GM18511 (cell line): ENCODE measurements around the gene HDAC10.

Experiments used
- ATAC-seq: cut with Tn5 transposase; IDR thresholded peaks from one replicate; pipeline ENCODE4 v1.9.1; 2021; ENCODE audit warnings: mild to moderate bottlenecking, moderate library complexity; ENCODE audit not compliant: unreplicated experiment

Gene HDAC10, protein sequence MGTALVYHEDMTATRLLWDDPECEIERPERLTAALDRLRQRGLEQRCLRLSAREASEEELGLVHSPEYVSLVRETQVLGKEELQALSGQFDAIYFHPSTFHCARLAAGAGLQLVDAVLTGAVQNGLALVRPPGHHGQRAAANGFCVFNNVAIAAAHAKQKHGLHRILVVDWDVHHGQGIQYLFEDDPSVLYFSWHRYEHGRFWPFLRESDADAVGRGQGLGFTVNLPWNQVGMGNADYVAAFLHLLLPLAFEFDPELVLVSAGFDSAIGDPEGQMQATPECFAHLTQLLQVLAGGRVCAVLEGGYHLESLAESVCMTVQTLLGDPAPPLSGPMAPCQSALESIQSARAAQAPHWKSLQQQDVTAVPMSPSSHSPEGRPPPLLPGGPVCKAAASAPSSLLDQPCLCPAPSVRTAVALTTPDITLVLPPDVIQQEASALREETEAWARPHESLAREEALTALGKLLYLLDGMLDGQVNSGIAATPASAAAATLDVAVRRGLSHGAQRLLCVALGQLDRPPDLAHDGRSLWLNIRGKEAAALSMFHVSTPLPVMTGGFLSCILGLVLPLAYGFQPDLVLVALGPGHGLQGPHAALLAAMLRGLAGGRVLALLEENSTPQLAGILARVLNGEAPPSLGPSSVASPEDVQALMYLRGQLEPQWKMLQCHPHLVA

DNA sequence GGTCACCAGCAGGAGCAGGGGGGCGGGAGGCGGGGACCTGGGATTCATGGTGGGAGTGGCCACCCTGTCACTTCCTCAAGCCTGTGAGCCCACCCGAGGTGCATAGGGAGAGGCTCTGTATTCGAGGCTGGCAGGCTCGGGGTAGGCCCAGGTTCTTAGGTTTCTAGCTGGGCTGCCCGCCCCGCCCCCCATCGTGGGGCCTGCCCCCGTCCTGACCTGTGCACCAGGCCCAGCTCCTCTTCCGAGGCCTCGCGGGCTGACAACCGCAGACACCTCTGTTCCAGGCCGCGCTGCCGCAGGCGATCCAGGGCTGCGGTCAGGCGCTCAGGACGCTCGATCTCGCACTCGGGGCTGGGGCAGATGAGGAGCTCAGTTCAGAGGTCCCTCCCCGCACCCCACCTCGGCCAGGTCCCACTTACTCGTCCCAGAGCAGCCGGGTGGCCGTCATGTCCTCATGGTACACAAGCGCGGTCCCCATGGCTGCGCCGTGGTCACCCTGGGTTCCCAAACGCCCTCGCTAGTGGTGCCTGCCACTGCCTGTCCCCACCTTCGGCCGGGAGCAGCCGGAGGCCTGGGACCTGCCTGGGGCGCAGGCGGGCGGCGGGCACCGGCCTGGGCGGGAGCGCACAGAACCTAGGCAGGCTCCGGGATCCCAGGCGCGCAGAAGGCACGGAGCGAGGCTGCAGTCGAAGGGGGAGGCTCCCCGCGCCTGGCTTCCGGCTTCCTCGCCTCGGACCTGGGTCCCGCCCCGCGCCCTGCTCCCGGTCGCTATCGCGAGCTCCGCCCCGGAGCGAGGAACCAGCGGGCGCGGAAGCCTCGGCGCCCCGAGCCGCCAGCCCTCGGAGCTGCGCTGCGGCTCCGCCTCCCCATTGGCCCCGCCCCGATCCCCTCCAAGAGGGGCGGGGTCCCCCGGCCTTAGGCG is at the start of gene HDAC10:
TSS of gene HDAC10 (minus strand) at position 711 of the 922 bp plus-strand sequence. CDS start at position 478, 233 bp downstream.
- ATAC-seq, result peak; percentile 69

DNA sequence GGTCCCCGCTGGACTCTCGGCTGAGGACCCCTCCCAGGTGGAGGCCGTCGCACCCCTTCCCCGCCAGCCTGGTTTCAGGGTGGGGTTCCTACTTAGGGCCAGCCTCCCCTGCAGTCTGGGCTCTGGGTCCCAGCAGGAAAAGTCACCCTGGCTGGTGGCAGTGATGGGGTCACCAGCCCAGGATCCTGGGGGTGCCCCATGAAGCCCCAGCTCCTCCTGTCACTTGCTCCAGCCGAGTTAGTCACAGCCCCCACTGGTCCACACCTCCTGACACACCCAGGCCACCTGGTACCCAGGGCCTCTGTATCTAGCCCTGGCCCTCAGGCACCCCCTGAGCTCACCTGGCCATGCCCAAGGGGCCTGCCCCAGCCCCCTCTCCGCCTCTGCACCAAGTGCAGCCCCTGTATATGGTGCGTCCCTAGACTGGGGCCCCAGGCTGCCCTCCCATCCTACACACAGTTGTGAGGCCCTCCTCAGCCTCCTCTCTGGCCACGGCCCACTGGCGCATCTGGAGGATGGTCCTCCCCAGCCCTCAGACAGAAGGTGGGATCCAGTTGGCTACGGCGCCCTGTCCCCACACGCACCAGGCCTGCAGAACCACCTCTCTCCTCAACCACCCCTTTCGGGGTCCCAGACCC is 49.7 kb upstream of the HDAC10 start:
- no peak for ATAC-seq

DNA sequence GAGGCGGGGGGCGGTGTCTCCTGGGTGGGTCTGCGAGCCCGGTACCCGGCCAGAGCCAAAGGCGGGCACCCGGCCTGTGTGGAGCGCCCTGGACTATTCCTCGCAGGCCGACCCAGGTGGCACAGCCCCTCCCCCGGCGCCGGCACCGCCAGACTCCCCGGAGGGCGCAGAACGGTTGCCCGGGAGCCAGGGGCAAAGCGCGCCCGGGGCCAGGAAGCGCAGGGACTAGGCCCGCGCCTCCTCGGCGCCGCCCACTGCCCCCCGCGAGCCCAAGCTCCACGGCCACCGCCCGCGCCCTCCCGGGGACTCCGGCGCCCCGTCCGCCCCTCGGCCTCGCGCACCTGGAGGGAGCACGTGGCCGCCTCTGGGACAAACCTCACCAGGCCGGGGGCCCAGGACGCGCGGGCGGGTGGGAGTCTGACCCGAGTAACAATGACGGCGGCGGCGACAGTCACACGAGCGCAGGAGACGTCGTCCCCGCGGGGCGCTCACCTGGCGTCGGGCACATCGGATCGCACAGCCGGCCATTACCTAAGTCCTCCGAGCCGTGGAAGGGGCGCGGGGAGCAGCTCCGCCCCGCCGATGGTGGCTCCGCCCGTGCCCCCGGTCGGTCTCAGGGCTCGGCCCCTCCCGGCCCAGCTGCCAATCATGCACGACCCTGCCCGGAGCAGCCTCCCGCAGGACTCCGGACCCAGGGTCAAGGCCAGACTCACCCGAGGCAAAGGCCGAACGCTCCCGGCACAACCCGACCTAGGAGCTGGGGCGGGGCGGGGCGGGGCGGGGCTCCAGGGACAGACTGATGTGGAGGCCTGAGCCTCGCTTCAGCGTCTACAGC is 48.9 kb upstream of the HDAC10 start:
- no peak for ATAC-seq

DNA sequence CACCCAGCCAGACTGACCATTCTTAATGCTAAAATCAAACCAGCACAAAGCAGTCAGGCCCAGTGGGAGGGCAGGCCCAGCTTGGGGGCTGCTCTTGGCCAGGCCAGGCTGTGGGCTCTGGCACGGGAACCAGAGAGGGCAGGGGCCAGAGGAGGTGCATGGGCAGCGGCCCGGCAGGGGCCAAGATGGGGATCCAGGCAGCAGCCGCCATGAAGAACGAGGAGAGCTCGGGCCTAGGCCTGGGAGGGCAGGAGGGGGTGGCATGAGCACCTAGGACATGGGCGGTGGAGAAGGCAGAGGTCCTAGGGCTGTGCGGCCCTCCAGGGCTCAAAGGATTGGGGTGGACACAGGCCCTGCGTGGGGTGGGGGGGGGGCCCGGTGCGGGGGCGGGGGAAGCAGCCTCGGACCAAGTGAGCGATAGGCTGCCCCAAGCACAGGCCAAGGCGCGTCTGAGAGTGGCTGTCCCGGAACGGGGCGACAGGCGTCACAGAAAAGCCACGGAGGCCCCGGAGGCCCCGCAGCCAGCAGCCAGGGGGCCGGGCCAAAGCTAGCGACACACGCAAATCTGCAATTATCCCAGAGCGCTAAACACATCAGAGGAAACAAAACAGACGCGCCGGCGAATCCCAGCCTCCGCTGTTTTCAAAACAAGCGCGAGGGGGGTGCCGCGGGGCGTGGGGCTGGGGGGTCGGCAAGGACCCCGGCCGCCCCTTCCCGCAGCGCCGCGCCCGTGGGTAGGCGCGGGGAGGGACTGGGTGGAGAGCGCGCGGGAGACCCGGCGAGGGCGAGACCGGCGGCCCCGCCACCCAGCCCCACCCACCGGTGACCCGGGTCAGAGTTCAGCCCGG is 48.1 kb upstream of the HDAC10 start:
- ATAC-seq, result no peak

DNA sequence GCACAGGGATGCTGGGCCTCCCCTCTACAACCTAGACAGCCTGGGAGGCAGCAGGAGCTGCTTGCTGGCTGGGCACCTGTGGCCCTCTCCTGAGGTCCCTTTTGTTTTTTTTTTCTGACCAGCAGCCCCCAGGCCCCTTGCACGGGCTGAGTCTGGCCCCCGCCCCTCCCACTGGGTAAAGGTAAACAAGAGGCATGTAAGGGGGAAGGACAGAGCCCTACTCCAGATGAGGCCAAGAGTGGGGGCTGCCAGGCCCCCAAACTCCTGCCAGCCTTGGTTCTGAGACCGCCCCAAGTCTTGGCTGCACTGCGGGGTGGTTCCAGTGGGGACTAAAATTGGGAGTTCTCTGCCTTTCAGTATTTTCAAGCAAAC is 47.2 kb upstream of the HDAC10 start:
- no peak for ATAC-seq

DNA sequence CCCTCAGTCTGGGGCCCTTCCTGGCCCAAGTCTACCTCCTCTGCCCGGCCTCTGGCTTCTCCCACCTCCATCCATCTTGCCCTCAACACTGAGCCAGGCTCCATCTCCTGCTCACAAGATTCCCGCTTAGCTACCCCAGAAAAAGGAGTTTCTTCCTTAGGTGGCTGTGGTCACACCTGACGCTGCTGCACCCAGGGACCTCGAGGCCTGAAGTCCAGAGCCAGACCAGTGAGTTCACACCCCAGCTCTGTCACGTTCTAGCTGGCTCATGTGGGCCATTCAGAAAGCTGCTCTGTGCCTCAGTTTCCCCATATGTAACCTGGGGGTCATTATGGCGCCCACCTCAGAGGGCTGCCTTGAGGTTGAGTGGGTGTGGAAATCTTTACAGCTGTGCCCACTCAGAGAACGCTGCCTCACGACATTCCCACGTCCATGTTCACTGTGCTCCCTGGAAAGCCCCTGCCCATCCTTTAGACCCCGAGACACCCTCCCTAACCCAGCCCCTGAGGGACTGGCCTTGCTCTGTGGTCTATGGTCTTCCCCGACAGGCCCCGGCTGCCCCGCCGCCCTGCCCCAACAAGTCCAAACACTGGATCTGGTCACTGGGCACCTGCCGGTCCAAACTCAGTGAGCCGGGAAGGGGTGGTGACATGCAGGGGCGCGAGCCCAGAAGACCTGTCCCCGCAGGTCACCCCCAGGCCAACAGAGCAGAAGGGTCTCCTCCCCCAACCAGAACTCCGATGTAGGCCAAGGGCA is 46.6 kb upstream of the HDAC10 start:
- ATAC-seq, result no peak

DNA sequence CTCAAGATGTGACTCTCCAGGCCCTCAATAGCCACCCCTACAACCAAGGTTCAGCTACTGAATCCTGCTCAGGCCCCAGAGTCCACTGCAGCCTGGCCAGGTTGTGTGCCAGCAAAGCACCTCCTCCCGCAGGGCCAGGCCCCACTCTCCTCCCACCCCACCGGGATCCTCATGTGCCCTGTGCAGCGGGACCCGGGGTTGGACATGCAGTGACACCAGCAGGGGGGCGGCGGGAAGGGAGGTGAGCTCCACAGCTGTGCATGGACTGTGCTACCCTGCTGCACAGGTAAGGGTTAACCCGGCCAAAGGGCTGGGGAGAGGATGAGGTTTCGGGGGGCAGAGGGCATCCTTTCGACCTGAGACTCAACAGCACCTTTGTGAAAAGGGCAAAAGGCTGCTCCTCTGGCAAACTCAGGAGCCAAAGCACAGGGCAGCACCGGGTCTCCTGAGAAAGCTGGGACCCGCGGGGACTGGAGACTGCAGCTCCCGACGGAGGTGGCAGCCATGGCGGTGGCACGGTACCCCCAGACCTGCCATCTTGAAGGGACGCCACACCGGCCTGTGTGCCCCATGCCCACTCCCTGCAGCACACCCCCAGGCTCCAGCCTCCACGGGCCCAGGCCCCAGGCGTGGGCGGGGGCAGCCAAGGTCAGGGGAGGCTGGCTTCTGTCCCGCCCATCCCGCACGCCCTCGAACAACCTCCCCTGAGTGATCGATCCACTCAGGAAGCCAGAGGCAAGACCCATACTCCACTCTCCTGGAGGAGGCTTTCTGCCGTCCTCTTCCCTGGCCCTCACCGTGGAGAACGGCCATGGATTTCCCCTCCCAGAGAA is 45.8 kb upstream of the HDAC10 start:
- ATAC-seq, result no peak

DNA sequence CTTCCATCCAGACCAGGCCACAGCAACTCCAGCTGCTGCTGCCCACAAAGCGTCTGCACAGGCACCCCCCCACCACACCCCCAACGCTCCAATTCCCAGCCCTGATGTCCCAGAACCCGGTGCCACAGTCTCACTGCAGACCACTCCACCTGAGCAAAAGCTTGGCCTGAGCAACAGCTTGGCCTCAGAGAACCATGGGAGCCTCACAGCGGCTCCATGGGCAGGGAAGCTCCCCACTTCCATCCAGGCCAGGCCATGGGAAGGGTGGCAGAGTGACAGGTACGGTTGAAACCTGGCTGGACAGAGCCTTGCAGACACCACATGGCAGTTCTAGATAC is 43.2 kb upstream of the HDAC10 start:
- no peak for ATAC-seq

DNA sequence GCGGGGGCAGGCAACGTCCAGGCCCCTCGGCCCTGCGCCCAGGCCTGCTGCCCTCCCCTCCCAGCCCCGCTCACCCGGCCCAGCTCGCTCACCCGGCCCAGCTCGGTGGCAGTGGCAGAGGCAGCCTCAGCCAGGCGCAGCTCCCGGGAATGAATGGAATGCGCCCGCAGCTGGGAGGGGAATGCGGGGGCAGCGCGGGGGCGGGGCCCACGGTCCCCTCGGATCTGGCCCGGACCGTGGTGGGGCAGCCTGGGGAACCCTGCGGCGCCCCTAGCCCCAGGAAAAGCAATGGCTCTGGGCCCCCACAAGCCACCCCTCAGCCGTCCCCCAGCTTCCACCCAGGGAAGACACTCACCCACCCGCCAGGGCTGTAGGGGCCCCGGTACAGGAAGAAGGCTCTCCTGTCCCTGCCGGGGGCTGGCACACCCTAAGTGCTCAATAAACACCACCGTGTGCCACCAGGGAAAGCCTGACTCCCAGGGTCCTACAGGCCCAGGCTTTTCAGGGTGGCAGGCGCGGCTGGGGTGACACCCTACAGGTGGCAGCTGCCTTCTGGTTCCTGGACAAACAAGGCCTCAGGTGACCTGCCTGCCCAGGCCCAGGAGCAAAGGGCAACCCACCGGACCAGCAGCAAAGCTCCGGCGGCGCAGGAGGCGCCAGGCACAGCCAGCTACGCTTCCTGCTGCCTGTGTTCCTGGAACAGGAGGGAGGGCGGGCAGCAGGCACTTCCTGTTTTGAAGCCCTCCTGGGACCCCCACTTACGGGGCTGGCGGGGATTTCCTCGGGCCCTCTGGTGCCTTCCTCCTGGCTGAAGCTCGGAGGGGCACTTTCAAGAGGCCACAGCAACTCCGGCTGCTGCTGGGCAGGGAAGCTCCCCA is 42.6 kb upstream of the HDAC10 start:
- no peak for ATAC-seq

DNA sequence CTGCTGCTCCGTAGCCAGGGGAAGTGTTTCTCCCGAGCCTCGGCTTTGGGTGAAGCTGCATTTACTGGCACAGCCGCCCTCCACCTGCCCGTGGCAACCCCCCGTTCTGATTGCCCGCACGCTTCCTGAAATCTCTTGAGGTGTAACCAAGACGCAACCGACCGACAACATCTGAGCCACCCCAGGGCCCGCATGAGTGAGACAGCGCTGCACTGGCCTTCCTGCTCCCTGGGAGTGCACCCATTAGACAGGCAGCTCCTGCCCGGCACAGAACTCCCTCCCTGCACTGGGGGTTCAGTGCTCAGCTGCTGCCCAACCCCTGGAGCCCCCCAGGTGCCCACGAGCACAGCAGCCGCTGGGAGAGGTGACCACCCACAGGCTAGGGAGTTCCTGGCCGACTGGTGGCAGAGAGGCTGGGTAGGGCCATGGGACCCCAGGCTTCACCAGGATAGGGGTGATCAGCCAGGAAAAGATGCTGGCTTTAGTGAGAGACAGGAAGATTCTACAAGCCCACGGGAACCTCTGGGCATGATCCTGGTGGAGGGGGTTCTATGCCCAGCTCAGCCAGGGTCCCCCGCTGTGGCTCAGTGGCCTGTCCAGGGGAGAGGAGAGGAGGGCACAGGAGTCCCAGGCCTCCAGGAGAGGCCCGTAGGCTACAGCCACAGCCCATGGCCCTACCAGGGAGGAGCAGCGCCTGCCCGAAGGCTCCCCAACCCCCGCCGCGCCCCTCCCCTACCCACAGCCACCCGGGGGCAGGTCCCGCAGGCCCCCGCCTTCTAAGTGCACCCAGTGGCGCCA is 41.8 kb upstream of the HDAC10 start:
- no peak for ATAC-seq

DNA sequence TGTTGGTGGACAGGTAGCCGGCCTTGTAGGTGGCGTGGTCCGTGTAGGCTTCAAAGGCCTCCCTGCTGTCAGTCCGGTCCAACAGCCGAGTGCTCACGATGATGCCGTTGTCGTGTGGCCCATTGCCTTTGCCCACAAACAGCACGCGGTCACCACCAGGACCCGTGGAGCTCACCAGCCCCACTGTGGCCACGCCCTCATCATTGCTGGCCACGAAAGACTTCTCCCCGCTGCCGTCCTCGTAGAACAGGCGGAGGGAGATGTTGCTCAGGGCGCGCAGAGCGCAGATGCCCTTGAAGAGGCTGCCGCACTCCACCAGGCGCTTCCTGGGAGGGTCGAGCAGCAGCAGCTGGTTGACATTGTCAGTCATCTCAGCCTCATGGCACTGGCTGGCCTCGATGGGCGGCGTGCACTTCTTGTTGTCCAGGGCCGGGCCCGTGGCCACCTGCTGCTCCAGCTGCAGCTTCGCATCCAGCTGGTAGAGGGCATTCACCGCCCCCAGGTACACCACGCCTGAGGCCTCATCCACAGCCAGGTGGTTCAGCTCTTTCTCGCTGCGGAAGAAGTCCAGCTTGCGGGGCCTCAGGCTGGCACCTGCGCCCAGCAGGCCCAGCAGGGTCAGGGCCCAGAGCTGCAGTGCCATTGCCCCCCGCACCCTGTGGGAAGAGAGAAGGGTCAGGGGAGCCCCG is 39.0 kb upstream of the HDAC10 start:
- no peak for ATAC-seq

DNA sequence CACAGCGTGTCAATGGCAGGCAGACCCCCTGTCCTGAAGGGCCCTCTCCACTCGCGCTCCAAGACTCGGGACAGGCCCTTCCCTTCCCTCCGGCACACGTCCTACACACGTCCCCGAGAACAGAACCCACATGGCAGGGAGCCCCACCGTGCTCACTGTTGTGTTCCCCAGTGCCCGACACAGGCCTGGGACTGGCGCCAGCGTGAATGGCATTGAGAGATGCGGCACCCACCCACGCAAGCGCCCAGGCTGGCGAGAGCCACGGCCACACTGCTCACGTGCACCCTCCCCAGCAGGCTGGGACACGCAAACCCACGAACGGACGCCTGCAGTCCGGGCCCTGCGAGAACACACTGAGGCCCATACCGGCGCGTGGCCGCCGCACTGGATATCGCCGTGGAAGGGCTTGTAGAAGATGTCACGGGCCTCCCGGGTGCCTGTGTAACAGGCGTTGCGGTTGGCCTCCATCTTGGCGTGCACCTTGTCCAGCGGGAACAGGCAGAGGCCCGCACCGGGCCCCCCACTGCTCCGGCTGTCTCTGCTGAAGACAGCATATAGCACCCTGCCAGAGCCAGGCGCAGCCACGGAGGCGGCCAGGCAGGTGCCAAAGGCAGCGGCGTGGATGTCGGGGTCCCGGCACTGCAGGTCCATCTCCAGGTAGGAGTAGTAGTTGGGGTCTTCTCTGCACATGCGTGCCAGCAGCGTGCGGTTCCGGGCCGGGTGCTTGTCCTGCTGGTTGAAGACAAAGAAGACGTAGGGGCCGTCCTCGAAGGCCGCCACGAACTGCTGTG is 38.3 kb upstream of the HDAC10 start:
- no peak for ATAC-seq

DNA sequence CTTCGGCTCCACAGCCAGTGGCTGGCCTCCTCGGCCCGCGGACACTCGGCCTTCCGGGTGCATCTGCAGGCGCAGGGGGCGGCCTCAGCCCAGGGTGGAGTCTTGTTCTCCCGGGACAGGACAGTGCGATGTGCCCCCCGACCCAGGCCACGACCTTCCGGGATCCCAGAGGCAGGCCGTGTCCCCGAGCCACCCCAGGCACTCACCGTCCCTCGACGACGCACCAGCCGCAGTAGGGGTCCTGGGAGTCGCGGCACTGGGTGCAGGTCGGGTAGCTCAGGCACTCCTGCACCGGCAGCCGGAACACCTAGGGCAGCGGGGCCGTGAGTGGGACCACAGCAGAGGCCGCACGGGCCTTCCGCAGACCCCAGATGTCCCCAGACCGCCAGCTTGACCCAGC is 36.7 kb upstream of the HDAC10 start:
- no peak for ATAC-seq

DNA sequence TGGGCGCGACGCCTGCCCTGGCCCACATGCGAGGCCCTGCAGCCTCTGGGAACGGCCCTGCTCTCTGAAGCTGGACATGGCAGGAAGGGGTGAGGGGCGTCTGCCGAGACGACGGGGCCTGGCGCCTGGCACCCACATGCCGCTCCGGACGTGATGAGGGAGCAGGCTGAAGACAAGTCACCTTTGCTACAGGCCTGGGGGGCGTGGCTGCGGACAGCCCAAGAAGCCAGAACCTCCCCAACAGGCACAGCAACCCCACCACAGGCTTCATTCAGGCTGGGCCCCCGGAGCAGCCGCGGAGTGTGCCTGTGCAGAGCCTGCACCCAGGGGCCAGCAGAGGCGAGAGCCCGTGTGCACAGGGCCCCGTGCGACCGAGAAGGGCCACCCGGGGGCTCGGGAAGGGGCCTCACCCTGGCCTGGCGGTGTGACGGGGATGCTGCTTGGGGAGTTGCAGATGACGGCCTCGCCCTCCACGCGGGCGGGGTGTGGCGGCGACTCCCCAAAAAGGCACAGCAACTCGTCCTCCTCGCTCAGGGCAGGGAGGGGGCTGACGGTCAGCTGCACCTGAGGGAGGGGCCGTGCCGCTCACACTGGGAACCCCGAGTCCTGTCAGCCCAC is 35.7 kb upstream of the HDAC10 start:
- no peak for ATAC-seq
